GM13977 (cell line): ENCODE measurements around the gene UBXN10.
A peak's percentile ranks its signal among the peaks of the same experiment; 100 is the strongest.

ENCODE experiments used
- DNase-seq: peaks from one replicate; pipeline ENCODE4 v3.0.0; 2012; ENCODE audit warnings: low spot score
- CTCF ChIP-seq: IDR thresholded peaks from 2 replicates; pipeline ENCODE4 v1.5.1; 2012; ENCODE audit warnings: mild to moderate bottlenecking, control low read depth; ENCODE audit not compliant: insufficient read depth; ENCODE audit errors: extremely low read depth, missing control alignments
- in situ Hi-C: fragments of 300-500 bp; cut with MboI; formaldehyde crosslinking; loops from one replicate; pipeline ENCODE4 v1.12.0; 2022; ENCODE audit warnings: low sequenced_read_pairs, low pct_unique_long_range_greater_than_20kb, mixed read lengths, inconsistent platforms; ENCODE audit not compliant: unreplicated experiment

The UBXN10 gene

GRCh38 chr1:20185834-20186782 lies at the start of gene UBXN10, which contains the start of gene PLA2G2C:
TSS of gene UBXN10 (plus strand) at chr1:20186096. CDS start at chr1:20190562, 4,466 bp downstream.
TSS of gene PLA2G2C (minus strand) at chr1:20186518. CDS start at chr1:20177363, 9,155 bp downstream.
- peak; percentile 69 for DNase-seq
- no peak for TF ChIP-seq CTCF
- in situ Hi-C loops: no loop called here

DNA sequence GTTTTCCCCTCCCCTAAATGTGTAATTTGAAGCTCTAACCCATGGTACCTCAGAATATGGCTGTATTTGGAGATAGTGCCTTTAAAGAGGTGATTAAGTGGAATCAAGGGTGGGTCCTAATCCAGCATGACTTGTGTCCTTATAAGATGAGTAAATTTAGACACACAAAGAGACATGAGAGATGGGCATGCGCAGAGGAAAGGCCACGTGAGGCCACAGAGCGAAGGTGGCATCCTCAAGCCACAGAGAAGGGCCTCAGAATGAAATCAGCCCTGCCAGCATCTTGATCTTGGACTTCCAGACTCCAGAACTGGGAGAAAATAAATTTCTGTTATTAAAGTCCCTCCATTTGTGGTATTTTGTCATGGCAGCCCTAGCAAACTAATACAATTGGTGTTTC lies 49.6 kb upstream of the UBXN10 start:
- in situ Hi-C loops: loop anchor here (25.0 kb wide), 1 partner anchor 224 kb away; the partner anchor contains the start of gene PLA2G2E
- TF ChIP-seq CTCF: no peak

GRCh38 chr1:20137055-20137454 lies 48.8 kb upstream of the UBXN10 start:
- DNase-seq: no peak
- no peak for TF ChIP-seq CTCF
- in situ Hi-C loops: loop anchor here (25.0 kb wide), 1 partner anchor 225 kb away; the partner anchor contains the start of gene PLA2G2E

More for the DNA sequence above, 49.6 kb upstream of the UBXN10 start:
- no peak for DNase-seq

DNA sequence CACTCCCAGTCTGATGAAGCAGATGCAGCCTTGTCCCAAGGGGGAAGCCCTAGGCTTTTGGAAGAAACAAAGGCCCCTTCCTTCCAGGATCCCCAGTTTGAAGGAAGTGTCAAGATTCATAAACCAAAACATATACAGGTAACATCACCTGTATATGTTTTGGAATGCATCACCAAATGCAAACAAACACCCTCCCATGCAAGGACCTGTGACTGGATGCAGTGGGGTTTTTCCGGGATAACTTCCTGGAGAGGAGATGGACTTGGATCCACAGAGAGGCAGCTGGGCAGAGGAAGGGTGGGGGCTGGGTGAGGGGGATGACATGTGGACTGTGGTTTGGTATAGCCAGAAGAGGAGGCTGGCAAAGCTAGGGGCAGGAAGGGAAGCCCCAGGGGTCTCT lies 48.3 kb upstream of the UBXN10 start:
- in situ Hi-C loops: loop anchor here (25.0 kb wide), 1 partner anchor 225 kb away; the partner anchor contains the start of gene PLA2G2E
- no peak for DNase-seq
- no peak for TF ChIP-seq CTCF

GRCh38 chr1:20138346-20138745 lies 47.5 kb upstream of the UBXN10 start:
- in situ Hi-C loops: loop anchor here (25.0 kb wide), 1 partner anchor 226 kb away; the partner anchor contains the start of gene PLA2G2E
- TF ChIP-seq CTCF: no peak
- no peak for DNase-seq

GRCh38 chr1:20138961-20139550 lies 46.8 kb upstream of the UBXN10 start, which contains the start of gene PLA2G2F:
TSS of gene PLA2G2F (plus strand) at chr1:20139323. CDS start at chr1:20139428, 105 bp downstream.
- DNase-seq: no peak
- in situ Hi-C loops: loop anchor here (25.0 kb wide), 1 partner anchor 227 kb away; the partner anchor contains the start of gene PLA2G2E
- TF ChIP-seq CTCF: no peak
